ENCODE results near the gene NOXO1. TPM values are rescaled to one million over a fixed set of nuclear protein-coding genes. Genes with fewer than 3 reads are reported as not detected.

NOXO1 gene
- polyA plus RNA-seq, 1 of the 3 experiments (the other 2 are of a cell fraction) = 0.21 TPM

GRCh38 chr16:1998360-1998835 is 17.1 kb upstream of the NOXO1 start:
- Histone ChIP-seq H3K9ac (no peak overlapping the region), H3K9me2 (no peaks in the 10 kb centered on the region), H3K27me3 (ENCODE audit: insufficient read depth) (no peaks in the 10 kb centered on the region), H3K9me3 (no peaks in the 10 kb centered on the region), H3K4me3 (ENCODE audit: low read depth in 2 of 2, low read length in 1 of 2) (no peak overlapping the region), H2AFZ (ENCODE audit: low read depth) (no peak overlapping the region), H4K20me1 (ENCODE audit: insufficient read depth) (peaks cover 15% of the 10 kb centered on the region), H3K36me3 (replicated peaks in 1 of 2; ENCODE audit: control insufficient read depth in 1 of 2, insufficient read depth in 2 of 2, low read length in 1 of 2) (peaks cover 8 to 56% of the 10 kb centered on the region in 2 experiments), H3K4me1 (ENCODE audit: control insufficient read depth in 1 of 2, insufficient read depth in 2 of 2, low read depth in 1 of 2, low read length in 1 of 2) (peaks cover 0 to under 1% of the 10 kb centered on the region in 2 experiments; a peak in 1 of 4 replicates), H3K79me2 (ENCODE audit: insufficient read depth) (peaks cover 16% of the 10 kb centered on the region; the same call in 1 of the 2 replicates), H3K4me2 (no peak overlapping the region), H3F3A (replicated peaks; ENCODE audit: insufficient read depth) (peaks cover 18% of the 10 kb centered on the region), H3K27ac (ENCODE audit: low read depth in 2 of 2, low read length in 1 of 2) (no peak overlapping the region)
- WGBS (ENCODE audit: low lambda C conversion rate) = 83% methylated on average over 5 of the region's 27 CpGs
- POLR2A ChIA-PET = interaction anchor here (0.6 to 1.2 kb wide), 2 partner anchors 10 to 130 kb away, joined by 3 to 4 read pairs; no protein-coding TSS in a partner anchor
- TF ChIP-seq ZBTB33 (IDR thresholded peaks at IDR 0.05; ENCODE audit: borderline replicate concordance, low read depth) = no peak
- no peak for TF ChIP-seq USF1 (IDR thresholded peaks at IDR 0.05; ENCODE audit: borderline replicate concordance, low read depth)
- no peak for TF ChIP-seq MXI1 (IDR thresholded peaks at IDR 0.05; ENCODE audit: low read depth, low read length)
- TF ChIP-seq FOXJ3 (CRISPR knock-in tag; IDR thresholded peaks at IDR 0.05) = no peak
- no peak for TF ChIP-seq RXRA (IDR thresholded peaks at IDR 0.05; ENCODE audit: borderline replicate concordance, low read depth)
- TF ChIP-seq TAF1 (IDR thresholded peaks at IDR 0.05; ENCODE audit: borderline replicate concordance, low read depth, low read length) = no peak
- TF ChIP-seq NFIC (IDR thresholded peaks at IDR 0.05; ENCODE audit: borderline replicate concordance) = no peak
- no peak for TF ChIP-seq RCOR1 (IDR thresholded peaks at IDR 0.05; ENCODE audit: low read length)
- no peak for TF ChIP-seq USF2 (IDR thresholded peaks at IDR 0.05; ENCODE audit: borderline replicate concordance, low read depth, low read length)
- TF ChIP-seq TEAD4 (IDR thresholded peaks at IDR 0.05; ENCODE audit: borderline replicate concordance, insufficient read depth) = no peak
- TF ChIP-seq FOXM1 (IDR thresholded peaks at IDR 0.05; ENCODE audit: low read depth) = no peak
- DNase-seq = no peak
- CTCF ChIA-PET = interaction anchor here (1.5 to 3.8 kb wide), 2 partner anchors 9 to 142 kb away, joined by 4 to 11 read pairs; partner anchors contain the start of gene SYNGR3
